Activated T-helper 17 cell treated with anti-CD3 and anti-CD28 coated beads, Interleukin-2, amount 50 U/mL, for 72 hours (primary cell): Measurements from ENCODE around the gene CWC27. TPM values are rescaled to one million over a fixed set of nuclear protein-coding genes. Genes with fewer than 3 reads are reported as not detected.

ENCODE experiments used
- ATAC-seq: fragments of 150-1000 bp; cut with Tn5 transposase; replicated peaks from 2 replicates; pipeline ENCODE4 v1.10.0; 2021; ENCODE audit warnings: mild to moderate bottlenecking, moderate library complexity
- H3K27ac Mint-ChIP-seq: one replicate; pipeline ENCODE4 v1.8.0; 2022; ENCODE audit warnings: mixed read lengths
- H3K27me3 Mint-ChIP-seq: one replicate; pipeline ENCODE4 v1.8.0; 2022; ENCODE audit warnings: mixed read lengths
- H3K36me3 Mint-ChIP-seq: one replicate; pipeline ENCODE4 v1.8.0; 2022; ENCODE audit warnings: low read depth, mild to moderate bottlenecking, mixed read lengths
- H3K4me1 Mint-ChIP-seq: one replicate; pipeline ENCODE4 v1.8.0; 2022; ENCODE audit warnings: mixed read lengths
- H3K4me3 Mint-ChIP-seq: one replicate; pipeline ENCODE4 v1.8.0; 2022; ENCODE audit warnings: mild to moderate bottlenecking, mixed read lengths
- H3K9me3 Mint-ChIP-seq: one replicate; pipeline ENCODE4 v1.8.0; 2022; ENCODE audit warnings: mixed read lengths
- total RNA-seq, 2 donors: library from RNA; stranded (reverse); gene quantifications; one replicate each; pipeline ENCODE4 v1.2.3, GENCODE V29; 2022

Gene CWC27
- total RNA-seq, 2 donors from 2014 or later, result 26.7 to 32.5 TPM

DNA sequence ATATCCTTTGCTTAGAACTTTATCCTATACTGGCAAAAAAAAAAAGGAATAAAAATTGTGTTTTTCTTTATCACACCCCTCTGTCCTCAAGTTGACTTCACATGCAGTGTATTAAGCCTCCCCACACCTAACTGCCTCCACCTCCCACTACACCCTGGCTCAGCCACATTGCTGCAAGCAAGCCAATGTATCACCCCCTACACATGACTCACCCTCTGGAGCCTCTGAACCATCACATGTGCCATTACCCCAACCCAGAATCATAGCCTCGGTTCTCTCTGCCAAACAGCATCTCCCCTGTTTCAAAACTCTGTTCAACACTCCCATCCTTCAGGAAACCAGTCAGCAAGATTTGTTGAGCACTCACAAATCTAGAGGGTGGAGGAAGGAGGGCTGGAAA, 209.0 kb downstream of the CWC27 start:
- Mint-ChIP-seq H3K4me1 (no peaks in the 10 kb centered on the region), H3K4me3 (no peak overlapping the region), H3K27me3 (no peaks in the 10 kb centered on the region), H3K36me3 (peaks cover 33% of the 10 kb centered on the region), H3K27ac (no peak overlapping the region), H3K9me3 (no peaks in the 10 kb centered on the region)
- peak; percentile 45 for ATAC-seq

- H3K27ac Mint-ChIP-seq, result no peak overlapping the region
- H3K9me3 Mint-ChIP-seq, result no peaks in the 10 kb centered on the region
- no peaks in the 10 kb centered on the region for H3K27me3 Mint-ChIP-seq
- ATAC-seq, result no peak
- H3K4me3 Mint-ChIP-seq, result no peak overlapping the region
- H3K36me3 Mint-ChIP-seq, result peaks cover 25% of the 10 kb centered on the region
- H3K4me1 Mint-ChIP-seq, result no peaks in the 10 kb centered on the region
Observed at GRCh38 chr5:64978546-64978945, 209.8 kb downstream of the CWC27 start.

- H3K9me3 Mint-ChIP-seq, result no peaks in the 10 kb centered on the region
- peaks cover 23% of the 10 kb centered on the region for H3K36me3 Mint-ChIP-seq
- no peaks in the 10 kb centered on the region for H3K27me3 Mint-ChIP-seq
- no peak for ATAC-seq
- no peaks in the 10 kb centered on the region for H3K4me1 Mint-ChIP-seq
- H3K27ac Mint-ChIP-seq, result no peak overlapping the region
- no peak overlapping the region for H3K4me3 Mint-ChIP-seq
Observed at GRCh38 chr5:64979531-64979930, 210.8 kb downstream of the CWC27 start.

DNA sequence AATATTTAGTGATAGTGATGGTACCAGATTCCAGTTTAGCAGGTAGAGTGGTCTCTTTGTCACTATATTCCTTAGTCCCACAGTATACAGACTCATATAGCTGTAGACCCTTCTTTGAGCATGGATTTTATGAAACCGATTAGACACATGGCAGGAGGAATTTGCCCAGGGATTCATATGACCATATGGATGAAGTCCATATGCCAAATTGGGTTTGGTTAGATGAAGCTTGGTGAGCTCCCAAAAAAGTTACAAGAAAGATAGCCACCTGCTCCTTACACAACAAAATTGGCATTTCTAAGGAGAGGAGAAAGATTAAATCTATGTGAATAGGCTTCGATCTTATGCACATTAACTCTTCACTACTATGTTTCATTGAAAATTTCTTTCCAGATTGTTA, 211.4 kb downstream of the CWC27 start:
- H3K4me3 Mint-ChIP-seq, result no peak overlapping the region
- H3K27ac Mint-ChIP-seq, result no peak overlapping the region
- ATAC-seq, result no peak
- H3K9me3 Mint-ChIP-seq, result no peaks in the 10 kb centered on the region
- no peaks in the 10 kb centered on the region for H3K4me1 Mint-ChIP-seq
- peaks cover 23% of the 10 kb centered on the region for H3K36me3 Mint-ChIP-seq
- no peaks in the 10 kb centered on the region for H3K27me3 Mint-ChIP-seq

GRCh38 chr5:64987768-64988167, 219.0 kb downstream of the CWC27 start:
- Mint-ChIP-seq H3K27ac (no peak overlapping the region), H3K4me3 (no peak overlapping the region), H3K36me3 (peaks cover 27% of the 10 kb centered on the region), H3K4me1 (no peaks in the 10 kb centered on the region), H3K9me3 (peaks cover 10% of the 10 kb centered on the region), H3K27me3 (no peaks in the 10 kb centered on the region)
- no peak for ATAC-seq

- ATAC-seq, result no peak
- H3K27me3 Mint-ChIP-seq, result no peaks in the 10 kb centered on the region
- no peaks in the 10 kb centered on the region for H3K9me3 Mint-ChIP-seq
- H3K4me3 Mint-ChIP-seq, result no peak overlapping the region
- H3K27ac Mint-ChIP-seq, result no peak overlapping the region
- H3K4me1 Mint-ChIP-seq, result no peaks in the 10 kb centered on the region
- no peaks in the 10 kb centered on the region for H3K36me3 Mint-ChIP-seq
Observed at GRCh38 chr5:65009207-65009606, 240.5 kb downstream of the CWC27 start.

DNA sequence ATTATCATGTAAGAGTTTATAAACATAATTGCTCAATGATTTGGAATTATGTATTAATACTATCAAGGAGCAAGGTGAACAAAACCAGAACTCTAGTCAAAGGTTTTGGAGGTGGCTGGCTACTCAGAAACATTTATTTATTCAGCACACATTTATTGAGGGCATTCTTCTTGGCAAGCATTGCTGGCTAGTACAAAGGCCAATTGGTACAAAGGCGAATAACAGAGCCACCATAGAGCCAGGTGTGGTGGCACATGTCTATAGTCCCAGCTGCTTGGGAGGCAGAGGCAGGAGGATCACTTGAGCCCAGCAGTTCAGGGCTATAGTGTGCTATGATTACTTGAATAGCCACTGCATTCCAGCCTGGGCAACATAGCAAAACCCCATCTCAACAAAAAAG, 242.1 kb downstream of the CWC27 start:
- ATAC-seq, result no peak
- H3K4me3 Mint-ChIP-seq, result no peak overlapping the region
- H3K4me1 Mint-ChIP-seq, result no peaks in the 10 kb centered on the region
- no peaks in the 10 kb centered on the region for H3K9me3 Mint-ChIP-seq
- no peaks in the 10 kb centered on the region for H3K27me3 Mint-ChIP-seq
- no peaks in the 10 kb centered on the region for H3K36me3 Mint-ChIP-seq
- no peak overlapping the region for H3K27ac Mint-ChIP-seq

GRCh38 chr5:65012301-65012892, 243.7 kb downstream of the CWC27 start:
- Mint-ChIP-seq H3K27ac (no peak overlapping the region), H3K9me3 (no peaks in the 10 kb centered on the region), H3K4me3 (no peak overlapping the region), H3K4me1 (no peaks in the 10 kb centered on the region), H3K36me3 (no peaks in the 10 kb centered on the region), H3K27me3 (no peaks in the 10 kb centered on the region)
- no peak for ATAC-seq

DNA sequence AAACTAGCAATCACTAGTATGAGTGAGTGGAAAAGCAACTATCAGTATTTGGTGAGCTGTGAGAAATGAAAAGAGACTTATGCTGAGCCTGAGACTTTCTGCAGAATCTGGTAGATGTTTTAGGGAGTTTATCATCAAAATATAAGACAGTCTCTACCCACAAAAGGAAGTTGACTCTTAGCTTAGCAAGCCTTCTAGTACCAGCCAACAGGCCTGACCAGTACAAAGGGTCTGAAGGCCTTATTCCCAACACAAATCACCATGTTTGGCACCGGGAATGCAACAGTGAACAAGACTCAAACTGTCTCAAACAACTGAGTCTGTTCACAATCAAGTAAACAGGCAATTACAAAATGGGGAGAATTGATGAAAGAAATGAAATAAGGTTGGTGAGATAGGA, 244.4 kb downstream of the CWC27 start:
- ATAC-seq, result no peak
- Mint-ChIP-seq H3K27me3 (no peaks in the 10 kb centered on the region), H3K27ac (no peak overlapping the region), H3K4me3 (no peak overlapping the region), H3K9me3 (no peaks in the 10 kb centered on the region), H3K36me3 (peaks cover 4% of the 10 kb centered on the region), H3K4me1 (no peaks in the 10 kb centered on the region)

- H3K36me3 Mint-ChIP-seq, result peaks cover 5% of the 10 kb centered on the region
- no peak for ATAC-seq
- no peak overlapping the region for H3K4me3 Mint-ChIP-seq
- H3K9me3 Mint-ChIP-seq, result no peaks in the 10 kb centered on the region
- no peak overlapping the region for H3K27ac Mint-ChIP-seq
- no peaks in the 10 kb centered on the region for H3K27me3 Mint-ChIP-seq
- H3K4me1 Mint-ChIP-seq, result no peaks in the 10 kb centered on the region
Observed at GRCh38 chr5:65014769-65015168, 246.0 kb downstream of the CWC27 start.

DNA sequence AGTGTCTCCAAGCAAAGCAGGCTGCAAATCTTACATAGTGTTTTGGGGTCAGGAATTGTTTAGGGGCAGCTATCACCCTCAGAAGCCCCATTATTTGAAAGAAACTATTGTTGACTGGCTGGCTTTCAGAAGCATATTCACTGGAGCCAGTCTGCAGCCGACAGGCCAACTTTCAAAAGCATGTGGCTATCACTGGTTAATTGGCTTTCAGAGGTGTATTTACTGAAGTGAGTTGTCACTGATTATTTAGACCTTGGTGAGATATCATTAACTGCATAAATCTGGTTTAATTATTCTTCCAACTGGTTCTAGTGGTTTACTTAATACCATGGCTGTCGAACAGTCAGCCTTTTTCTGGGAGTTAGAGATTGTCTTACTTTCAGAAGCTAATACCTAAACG, 247.0 kb downstream of the CWC27 start:
- no peak overlapping the region for H3K4me3 Mint-ChIP-seq
- no peaks in the 10 kb centered on the region for H3K4me1 Mint-ChIP-seq
- H3K27ac Mint-ChIP-seq, result no peak overlapping the region
- H3K9me3 Mint-ChIP-seq, result no peaks in the 10 kb centered on the region
- ATAC-seq, result no peak
- H3K27me3 Mint-ChIP-seq, result no peaks in the 10 kb centered on the region
- H3K36me3 Mint-ChIP-seq, result peaks cover 5% of the 10 kb centered on the region

GRCh38 chr5:65017636-65018035, 248.9 kb downstream of the CWC27 start:
- Mint-ChIP-seq H3K4me3 (no peak overlapping the region), H3K9me3 (no peaks in the 10 kb centered on the region), H3K27me3 (no peaks in the 10 kb centered on the region), H3K27ac (no peak overlapping the region), H3K36me3 (peaks cover 5% of the 10 kb centered on the region), H3K4me1 (no peaks in the 10 kb centered on the region)
- ATAC-seq, result no peak

- no peaks in the 10 kb centered on the region for H3K4me1 Mint-ChIP-seq
- no peaks in the 10 kb centered on the region for H3K9me3 Mint-ChIP-seq
- H3K36me3 Mint-ChIP-seq, result peaks cover 5% of the 10 kb centered on the region
- H3K4me3 Mint-ChIP-seq, result no peak overlapping the region
- no peak for ATAC-seq
- no peak overlapping the region for H3K27ac Mint-ChIP-seq
- H3K27me3 Mint-ChIP-seq, result no peaks in the 10 kb centered on the region
Observed at GRCh38 chr5:65018763-65019162, 250.0 kb downstream of the CWC27 start.

DNA sequence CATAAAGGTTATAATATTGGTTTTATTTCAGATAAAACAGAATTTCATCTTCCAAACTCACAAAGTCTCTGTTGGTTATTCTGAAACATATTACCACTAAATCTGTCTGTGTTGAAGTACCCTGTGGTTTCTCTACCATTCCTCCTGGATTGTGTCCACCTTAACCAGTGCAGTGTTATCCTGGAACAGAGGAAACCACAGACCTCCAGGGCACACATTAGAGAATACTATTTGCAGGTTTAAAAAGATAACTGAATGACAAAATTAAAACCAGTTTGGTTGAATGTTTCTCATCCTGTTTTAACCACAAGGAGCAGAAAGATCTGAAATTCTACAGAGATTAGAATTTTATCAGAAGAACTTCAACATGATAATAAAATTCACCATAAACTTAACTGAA, 251.8 kb downstream of the CWC27 start:
- ATAC-seq, result no peak
- no peaks in the 10 kb centered on the region for H3K27me3 Mint-ChIP-seq
- peaks cover 5% of the 10 kb centered on the region for H3K36me3 Mint-ChIP-seq
- no peak overlapping the region for H3K4me3 Mint-ChIP-seq
- no peaks in the 10 kb centered on the region for H3K4me1 Mint-ChIP-seq
- peak overlapping the region; percentile 51 for H3K27ac Mint-ChIP-seq
- no peaks in the 10 kb centered on the region for H3K9me3 Mint-ChIP-seq

DNA sequence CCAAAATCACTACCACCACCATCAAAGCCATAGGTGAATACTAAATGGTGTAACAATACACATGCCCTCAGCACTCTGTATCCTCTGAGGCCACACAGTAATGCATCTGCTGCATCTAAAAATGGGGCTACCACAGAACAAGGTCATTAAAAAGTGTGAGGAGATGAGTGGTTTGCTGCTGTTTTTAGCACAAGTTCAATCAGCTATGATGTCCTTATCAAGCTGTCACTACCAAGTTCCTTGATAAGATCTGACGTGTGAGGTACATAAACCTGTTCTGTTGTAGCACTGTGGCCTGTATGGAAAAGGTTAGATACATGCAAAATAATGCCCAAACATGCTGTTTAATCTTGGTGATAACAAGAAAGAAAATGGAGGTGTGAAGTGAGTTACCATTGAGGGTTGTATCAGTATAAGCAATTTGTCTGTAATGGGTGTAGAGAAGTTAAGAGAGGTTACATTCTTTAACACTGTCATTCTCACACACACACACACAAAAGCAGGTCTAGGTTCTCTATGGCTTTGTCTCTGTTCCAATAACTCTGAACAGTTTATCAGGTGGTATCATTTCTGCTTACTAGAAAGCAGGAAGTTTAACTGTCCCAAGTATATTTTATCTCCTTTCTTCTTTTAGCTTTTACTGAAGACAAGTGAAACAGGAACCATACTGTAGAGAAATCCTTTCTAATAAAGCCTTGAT, 252.9 kb downstream of the CWC27 start:
- no peaks in the 10 kb centered on the region for H3K27me3 Mint-ChIP-seq
- no peaks in the 10 kb centered on the region for H3K9me3 Mint-ChIP-seq
- H3K4me3 Mint-ChIP-seq, result no peak overlapping the region
- H3K27ac Mint-ChIP-seq, result no peak overlapping the region
- no peak for ATAC-seq
- peaks cover 5% of the 10 kb centered on the region for H3K4me1 Mint-ChIP-seq
- peaks cover 5% of the 10 kb centered on the region for H3K36me3 Mint-ChIP-seq
